Hematopoietic multipotent progenitor cell treated with erythropoietin and hydrocortisone succinate and interleukin-3 and kit ligand, for 15 days (in vitro differentiated cells): Measurements from ENCODE around the gene MYH10.
"Not testable (repeated sequence)": the region's sequence is repeated elsewhere in the genome, so short reads cannot be mapped to it uniquely, and the experiment has no call there.

ENCODE experiments used
- DNase-seq: peaks from one replicate; pipeline ENCODE4 v3.0.0-alpha.2; 2015; ENCODE audit warnings: low spot score

MYH10 gene

DNA sequence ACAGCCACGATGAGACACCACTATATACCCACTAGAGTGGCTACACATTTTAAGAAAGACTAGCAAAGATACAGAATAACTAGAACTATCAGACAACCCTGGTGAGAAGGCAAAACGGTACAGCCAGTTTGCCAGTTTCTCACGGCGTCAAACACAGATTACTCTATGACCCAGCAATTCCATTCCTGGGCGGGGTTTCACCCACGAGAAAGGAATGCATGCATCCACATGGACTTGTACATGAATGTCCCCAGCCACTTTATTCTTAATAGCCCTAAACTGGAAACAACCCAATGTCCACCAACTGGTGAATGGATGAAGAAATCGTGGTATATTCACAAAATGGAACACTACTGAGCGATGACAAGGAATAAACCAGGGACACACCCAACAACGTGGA lies 74.5 kb downstream of the MYH10 start:
- no peak for DNase-seq

DNA sequence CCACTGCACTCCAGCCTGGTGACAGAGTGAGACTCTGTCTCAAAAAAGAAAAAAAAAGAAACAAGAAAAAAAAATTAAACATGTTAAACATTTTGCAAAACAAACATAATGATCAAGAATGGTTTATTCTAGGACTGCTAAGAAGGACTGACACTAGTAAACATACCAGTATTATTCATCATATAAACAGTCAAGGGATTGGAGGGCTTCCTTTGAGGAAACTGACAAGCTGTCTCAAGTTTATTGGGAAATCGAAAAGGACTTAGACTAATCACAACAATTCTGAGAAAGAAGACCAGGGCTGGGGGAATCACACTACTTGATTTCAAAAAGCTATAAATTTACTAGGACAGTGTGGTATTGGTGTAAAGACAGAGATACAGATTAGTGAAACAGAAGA lies 75.5 kb downstream of the MYH10 start:
- DNase-seq = no peak

DNA sequence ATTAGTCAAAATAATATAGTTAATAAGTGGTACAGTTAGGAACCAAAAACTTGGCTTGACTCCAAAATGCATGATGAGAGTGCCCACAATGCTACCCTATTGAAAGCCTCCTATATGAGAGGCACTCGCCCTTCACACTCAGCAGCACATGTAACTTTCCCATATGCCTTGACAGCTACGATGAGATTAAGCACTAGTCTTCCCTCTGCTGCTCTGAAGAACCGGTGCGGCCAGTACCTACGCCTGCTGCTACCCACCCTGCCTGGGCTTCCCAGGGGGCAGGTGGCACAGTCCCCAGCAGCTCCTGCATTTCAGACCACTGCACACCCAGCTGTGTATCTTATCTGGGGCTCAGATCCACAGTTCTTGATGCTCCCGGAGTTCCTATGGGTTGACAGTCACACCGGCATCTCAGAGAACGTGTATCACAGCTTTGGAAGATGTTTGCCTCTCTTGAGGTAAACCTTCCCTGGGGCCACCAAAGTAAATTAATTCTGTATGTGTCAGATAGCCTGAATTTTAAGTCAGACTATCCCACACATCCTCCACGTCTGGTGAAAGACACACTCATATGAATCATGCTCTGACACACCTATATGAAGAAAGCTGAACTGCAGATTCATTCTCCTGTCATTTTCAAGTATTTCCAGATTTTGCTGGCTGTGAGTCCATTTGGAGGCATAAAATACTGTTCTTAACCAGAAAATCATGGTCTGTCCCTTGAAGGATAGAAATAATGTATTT lies 77.8 kb downstream of the MYH10 start:
- no peak for DNase-seq

DNA sequence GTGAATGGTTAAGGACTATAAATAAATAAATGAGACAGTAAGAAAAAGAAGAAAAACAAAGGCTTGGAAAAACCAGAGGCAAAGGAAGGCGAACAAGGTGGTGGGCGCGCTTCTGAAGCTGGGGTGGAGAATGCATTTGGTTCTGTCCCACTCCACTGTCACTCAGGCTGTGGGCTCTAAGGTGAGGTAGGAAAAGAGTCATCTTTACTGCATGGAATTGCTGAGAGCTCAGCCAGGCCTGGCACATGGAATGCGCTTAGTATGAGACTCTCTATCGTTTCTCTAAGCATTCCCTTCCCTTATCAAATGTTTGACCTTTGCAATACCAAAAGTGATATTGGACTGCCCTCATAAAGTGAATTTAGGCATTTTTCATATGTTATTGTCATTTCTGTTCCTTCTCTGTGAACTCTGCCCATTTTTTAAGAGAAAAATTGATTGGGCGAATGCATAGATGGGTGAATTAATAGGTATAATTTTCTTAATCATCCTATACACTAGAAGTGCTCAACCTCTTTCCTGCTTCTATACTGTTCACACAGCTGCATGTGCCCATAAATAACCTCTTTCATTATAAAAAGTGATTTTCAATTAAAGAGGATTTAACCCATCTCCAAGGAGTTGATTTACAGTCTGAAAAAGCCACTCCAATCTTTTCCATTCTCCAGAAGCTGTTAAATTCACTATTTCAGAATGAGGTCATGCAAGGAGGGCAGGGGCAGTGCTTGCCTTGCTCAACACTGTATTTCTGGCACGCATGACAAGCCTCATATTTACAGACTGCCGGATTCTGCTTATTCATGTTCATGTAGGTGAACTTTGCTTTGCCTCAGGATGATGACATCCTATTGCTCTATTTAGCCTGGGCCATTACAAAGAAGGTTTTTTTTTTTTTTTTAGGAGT lies 87.7 kb downstream of the MYH10 start:
- DNase-seq = no peak

DNA sequence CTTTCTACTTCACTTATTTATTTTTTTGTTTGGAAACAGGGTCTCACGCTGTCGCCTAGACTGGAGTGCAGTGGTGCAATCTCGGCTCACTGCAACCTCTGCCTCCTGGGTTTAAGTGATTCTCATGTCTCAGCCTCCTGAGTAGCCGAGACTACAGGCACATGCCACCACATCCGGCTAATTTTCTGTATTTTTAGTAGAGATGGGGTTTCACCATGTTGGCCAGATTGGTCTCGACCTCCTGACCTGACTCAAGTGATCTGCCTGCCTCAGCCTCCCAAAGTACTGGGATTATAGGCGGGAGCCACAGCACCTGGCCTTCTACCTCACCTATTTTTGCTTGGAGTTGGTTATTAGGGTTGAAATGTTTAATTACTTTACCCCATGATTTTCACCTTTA lies 90.5 kb downstream of the MYH10 start:
- not testable (repeated sequence) for DNase-seq

DNA sequence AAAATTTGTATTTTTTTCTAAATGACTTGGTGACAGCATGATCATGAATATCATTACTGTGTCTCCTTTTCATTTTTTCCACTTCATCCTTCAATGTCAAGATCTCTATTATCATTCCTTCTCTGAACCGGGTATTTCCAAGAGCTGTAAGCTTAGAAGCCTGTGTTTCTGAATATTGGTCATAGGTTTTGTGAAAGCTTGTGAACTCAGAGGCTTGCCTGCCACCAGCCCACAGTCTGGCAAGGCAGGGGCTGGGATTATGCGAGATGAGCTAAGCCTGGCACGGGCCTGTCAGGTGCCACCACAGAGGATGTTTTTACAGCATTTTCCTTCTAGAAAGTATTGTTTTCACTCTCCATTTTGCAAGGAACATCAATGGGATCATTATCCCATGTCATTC lies 92.8 kb downstream of the MYH10 start:
- no peak for DNase-seq

DNA sequence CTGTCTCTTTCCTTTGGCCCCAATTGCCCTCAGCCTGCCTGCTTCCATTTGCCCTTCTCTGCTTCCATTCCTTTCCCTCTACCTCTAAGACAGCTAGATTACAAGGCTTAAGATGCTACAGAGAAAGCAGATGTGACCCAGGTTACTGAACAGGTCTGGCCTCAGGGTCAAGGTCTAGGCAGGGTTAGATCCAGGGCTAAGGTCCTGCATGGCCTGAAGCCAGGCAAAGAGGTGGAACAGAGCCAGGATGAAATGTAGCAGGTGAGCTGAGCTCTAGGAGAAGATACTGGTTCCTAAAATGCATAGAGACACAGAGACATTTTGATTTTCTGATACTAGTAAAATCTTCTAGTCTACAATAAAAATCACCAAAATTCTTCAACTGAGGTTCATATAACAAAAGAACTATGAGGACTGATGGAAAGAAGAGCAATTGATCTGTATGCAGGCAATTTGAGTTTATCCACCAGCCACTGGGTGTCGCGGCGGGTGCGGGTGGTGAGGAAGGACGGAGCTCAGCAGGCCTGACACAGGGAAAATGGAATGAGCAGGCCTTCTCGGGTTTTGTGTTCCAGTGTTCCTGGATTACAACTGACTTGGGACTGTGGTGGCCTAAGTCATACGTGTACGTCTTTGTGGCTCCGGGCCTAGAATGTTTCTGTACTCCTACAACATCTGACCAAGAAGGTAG lies 95.9 kb downstream of the MYH10 start:
- no peak for DNase-seq

DNA sequence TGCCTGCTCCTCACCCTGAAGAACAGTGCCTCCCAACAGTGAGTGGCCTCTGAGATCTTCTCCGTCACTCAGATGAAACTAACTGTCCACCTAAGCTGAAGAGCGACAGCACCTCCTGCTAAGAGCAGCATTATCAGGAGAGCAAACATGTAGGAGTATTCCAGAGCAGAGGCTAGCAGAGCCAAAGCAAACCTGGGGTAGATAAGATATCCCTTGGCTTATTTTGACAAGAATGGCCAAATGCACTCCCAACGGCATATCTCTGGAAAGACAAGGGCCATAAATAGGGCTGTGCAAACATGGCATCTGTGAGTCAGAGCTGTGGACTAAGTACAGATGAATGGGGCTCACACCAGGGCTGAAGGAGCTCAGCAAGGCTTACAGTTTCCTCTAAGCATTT lies 98.5 kb downstream of the MYH10 start:
- no peak for DNase-seq

DNA sequence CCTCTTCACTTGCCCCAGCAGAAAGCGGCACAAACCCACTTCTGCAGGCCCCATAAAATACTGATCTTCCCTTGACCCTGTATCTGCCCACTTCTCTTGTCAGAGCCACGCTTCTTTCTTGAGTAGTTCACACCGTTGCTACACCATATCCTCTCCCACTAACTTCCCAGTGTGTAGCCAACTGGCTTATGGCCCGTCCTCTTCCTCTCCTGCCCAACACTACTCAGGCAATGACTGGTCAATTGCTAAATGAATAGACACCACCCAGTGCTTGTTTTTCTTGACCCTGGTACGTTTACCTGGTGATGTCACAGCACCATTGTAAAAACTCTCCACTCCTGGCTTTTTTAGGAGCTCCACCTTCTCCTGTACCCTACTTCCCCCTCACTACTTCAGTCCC lies 107.9 kb downstream of the MYH10 start:
- no peak for DNase-seq

DNA sequence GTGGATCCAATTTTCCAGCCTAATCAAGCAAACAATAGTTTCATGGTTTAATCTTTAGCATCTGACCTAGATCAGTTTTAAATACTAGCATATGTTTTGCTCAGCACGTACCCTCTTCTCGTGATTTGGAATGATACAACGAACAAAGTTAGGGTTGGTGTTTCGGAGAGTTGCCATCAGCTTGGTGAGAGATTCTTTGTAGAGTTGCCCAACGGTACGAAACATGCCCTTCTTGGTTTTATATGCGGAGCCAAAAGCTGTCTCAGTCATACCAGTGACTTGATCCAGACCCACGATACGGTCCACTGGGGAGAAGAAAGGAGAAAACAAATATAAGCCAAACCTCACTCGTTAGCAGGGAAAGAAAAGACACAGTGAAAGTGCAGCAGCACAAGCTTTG lies 109.5 kb downstream of the MYH10 start:
- no peak for DNase-seq

DNA sequence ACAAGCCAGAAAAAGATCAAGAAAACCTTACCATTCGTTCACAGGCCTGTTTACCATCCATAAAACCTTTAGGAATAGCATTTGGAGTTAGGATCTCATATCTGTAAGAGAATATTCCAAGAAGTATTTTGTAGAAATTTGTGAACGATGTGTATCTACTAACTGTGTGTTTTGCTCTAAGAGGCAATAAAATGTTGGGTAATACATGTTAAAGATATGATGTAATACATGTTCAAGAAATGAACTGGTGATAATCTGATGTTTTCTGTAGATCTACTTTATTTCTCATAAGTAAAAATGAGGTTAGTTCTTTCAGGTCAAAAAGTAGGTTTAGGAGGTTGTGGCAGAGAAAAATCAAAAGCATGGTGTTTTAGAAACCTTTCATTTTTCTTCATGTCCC lies 111.7 kb downstream of the MYH10 start:
- DNase-seq = no peak

DNA sequence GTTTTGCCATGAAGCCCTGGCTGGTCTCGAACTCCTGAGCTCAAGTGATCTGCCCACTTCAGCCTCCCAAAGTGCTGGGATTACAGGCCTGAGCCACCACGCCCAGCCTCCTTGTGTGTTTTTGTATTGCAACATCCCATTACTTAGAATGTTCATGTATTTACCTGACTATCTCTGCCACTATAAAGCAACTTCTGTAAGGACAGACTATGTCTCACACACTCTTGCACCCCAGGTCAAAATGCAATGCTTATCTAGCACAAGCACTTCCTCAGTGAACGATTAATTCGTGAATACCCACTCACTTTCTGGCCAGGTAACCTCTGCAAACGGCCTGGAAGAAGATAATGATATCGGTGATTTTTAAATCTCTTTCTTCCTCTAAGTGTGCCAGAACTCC lies 112.2 kb downstream of the MYH10 start:
- no peak for DNase-seq

DNA sequence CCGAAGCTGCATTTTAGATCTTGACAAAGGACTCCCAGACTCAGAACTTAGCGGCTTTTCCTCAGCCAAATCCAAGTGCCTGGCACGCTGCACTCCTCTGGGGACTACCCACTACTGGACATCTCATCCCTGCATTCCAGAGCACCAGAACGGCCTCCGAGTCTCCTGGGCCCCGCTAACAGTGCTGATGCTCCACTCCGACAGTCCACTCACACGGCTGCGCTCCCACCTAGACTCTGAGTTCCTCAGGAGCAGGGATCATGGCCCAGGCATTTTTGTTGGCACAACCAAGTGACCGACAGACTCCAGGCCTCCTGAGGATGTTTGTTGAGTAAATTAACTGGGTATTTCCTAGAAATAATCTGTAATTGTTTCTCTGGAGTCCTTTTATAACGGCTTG lies 115.7 kb downstream of the MYH10 start:
- DNase-seq = no peak

DNA sequence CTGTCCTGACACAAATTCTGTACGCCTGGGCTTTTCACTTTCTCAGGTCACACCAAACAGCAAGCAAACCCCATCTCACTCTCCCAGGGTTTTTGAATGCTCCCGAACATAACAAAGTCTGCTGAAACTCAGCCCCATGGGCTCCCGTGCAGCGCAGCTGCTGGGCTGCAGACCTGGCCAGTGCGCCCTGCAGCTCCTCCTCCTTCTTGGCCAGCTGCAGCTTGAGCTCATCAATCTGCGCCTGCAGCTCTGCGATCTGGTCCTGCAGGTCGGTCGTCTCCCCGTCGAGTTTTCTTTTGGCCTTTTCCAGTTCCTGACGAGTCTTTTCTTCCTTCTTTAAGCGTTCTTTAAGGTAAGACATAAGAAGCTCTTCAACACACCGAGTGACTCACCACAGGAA lies 124.4 kb downstream of the MYH10 start:
- no peak for DNase-seq

DNA sequence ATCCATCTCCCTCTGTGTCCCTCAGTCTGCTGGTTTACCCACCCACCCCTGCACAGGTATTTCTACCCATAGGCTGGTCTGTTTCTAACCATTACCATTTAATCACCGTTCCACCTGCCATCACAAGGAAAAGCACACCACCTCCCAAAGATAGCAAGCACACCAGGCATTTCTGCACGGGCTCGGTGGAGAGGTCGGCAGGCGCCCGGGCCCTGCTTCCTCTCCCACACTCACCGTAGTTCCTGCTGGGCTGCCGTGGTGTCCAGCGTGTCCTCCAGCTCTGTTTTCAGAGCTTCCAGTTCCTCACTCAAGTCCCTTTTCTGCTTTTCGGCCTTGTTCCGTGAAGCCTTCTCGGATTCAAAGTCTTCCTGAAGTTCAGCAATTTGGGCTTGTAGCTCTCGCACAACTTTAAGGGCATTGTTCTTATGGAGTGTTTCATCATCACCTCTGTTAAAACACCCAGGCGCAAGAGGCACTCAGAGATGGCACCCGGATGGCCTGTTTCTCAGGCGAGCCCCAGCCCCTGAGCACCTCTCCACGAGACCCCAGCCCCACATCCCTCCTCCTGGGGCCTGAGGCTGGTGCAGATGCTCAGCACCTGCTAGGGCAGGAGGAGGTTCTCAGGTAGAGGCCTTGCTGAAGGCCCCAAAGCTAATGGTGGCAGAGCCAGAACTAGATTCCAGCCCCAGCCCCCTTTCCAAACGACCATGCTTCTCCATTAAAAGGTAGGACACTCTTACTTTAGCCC lies 125.9 kb downstream of the MYH10 start:
- DNase-seq = no peak

DNA sequence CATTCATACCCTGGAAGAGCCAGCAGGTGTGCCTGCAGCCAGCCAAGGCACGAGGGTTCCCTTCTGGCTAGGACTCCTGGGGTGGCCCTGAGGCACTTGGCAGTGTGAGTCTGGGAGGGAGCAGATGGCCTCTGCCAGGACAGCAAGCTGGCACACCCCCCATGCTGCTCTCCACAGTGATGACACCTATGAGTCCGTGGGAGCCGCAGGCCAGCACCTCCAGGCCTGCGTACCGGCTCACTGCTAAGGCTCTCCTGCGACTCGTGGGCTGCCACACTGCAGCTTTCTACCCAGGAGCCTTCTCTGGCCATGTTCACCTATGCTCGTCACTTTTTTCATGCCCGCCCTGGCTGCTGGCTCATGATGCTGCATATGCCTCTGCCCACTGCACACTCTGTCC lies 126.7 kb downstream of the MYH10 start:
- no peak for DNase-seq

DNA sequence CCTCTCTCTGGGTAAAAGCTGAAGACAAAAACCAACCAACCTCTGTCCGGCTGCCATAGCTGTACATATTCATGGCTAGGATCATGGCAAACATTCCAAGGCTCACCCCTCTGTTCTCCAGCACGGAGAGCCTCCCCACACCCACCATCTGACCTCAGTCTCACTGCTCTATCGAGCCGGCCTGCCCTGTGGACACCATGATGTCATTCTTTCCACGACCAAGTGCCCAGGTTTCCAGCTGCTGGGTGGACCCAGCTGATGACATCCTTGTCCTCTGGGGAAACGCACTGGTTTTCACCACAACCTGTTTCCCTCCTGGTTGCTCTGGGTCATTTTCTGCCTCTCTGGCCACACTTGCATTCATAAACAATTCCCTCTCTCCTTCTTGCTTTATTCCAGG lies 127.2 kb downstream of the MYH10 start:
- no peak for DNase-seq

DNA sequence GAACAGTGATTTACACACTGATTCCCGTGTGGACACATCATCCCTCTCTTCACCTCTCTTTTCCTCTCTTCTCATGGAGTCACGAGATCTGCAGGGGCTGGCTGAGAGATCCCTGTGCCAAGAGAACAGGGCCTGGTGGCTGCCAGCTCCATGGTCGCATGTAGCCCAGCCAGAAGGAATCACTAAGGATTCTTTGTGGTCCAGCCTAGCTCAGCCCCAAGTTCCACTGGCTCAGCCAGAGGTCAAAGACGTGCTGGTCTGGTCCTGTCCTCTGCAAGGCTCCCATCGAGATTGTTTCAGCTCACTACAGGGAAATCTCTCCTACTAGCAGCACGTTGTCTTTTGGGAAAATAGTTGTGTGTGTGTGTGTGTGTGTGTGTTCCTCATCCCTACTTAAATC lies 128.4 kb downstream of the MYH10 start:
- DNase-seq = no peak

DNA sequence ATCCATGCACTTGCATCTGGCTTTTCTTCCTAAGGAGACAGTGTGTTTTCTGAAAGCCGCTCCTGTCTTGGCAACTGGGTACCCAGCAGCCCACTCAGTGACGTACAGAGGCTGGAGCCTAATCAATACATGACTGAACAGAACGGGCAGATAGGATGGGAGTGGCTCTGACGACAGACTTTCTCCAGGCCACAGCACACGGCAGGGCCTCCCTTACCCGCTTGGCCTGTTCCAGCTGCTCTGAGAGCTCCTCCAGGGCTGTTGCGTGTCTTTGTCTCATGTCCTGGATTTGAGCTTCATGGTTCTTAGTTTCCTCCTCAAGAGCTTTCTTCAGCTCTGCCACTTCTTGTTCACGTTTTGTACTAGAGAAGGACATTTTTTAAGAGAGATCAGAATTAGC lies 129.9 kb downstream of the MYH10 start:
- DNase-seq = no peak

DNA sequence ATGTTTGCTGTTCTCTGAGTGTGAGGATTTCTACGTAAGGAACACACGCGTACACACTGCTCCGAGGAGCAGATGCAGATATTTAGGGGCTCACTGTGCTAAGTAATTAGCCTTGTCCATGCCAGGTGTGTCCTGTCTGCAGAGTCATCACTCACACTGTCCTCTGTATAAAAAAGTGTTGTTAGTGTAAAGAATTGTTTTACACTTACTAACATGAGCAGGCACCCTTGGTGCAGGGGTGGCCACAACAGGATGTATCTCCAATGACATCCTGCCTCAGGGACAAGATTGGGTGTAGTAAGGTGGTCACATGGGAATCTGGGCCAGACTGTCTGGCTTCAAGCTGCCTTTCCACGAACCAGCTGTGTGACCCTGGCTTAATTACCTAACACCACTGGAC lies 130.9 kb downstream of the MYH10 start:
- no peak for DNase-seq

DNA sequence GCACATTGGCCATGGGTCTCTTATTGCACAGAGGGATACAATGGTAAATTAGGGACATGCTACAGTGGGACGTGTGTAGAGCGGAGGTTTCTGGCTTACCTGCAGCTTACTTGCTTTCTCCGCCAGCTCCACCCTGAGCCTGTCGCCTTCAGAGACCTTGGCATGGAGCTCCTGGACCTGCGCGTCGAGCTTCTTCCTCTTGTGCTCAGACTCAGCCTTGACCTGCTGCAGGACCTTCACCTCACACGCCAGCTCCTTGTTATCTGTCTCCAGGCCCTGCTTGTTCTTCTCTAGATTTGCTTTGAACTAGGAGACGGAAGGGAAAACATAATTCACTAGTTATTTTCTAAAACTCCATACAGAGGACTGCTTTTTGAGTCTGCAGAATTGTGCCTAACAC lies 131.4 kb downstream of the MYH10 start:
- DNase-seq = no peak

DNA sequence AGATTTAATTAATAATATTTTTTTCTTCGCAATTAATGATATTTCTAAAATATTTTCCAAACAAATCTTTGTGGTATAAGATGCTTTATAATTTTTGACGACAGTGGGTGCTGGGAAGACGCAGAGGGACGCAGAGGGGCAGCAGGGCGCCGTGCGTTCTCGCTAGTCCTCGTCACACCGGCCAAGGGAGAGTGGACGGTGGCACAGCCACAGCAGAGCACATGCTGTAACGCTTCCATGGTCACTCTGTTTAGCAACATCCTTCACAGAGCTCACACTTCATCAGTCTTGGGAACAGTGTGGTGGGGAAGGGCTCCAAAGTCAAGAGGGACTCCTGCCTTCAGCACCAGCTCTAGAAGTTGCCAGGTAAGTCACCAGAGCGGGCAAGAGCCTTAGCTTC lies 134.4 kb downstream of the MYH10 start:
- DNase-seq = no peak
